ELR (cell line): Measurements from ENCODE around the gene NEU3.
A peak's percentile ranks its signal among the peaks of the same experiment; 100 is the strongest.
"Not testable (repeated sequence)": the region's sequence is repeated elsewhere in the genome, so short reads cannot be mapped to it uniquely, and the experiment has no call there.

Experiments
- DNase-seq: peaks from one replicate; pipeline ENCODE4 v3.0.0-alpha.2; 2015; ENCODE audit warnings: low read depth

The NEU3 gene, protein sequence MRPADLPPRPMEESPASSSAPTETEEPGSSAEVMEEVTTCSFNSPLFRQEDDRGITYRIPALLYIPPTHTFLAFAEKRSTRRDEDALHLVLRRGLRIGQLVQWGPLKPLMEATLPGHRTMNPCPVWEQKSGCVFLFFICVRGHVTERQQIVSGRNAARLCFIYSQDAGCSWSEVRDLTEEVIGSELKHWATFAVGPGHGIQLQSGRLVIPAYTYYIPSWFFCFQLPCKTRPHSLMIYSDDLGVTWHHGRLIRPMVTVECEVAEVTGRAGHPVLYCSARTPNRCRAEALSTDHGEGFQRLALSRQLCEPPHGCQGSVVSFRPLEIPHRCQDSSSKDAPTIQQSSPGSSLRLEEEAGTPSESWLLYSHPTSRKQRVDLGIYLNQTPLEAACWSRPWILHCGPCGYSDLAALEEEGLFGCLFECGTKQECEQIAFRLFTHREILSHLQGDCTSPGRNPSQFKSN

DNA sequence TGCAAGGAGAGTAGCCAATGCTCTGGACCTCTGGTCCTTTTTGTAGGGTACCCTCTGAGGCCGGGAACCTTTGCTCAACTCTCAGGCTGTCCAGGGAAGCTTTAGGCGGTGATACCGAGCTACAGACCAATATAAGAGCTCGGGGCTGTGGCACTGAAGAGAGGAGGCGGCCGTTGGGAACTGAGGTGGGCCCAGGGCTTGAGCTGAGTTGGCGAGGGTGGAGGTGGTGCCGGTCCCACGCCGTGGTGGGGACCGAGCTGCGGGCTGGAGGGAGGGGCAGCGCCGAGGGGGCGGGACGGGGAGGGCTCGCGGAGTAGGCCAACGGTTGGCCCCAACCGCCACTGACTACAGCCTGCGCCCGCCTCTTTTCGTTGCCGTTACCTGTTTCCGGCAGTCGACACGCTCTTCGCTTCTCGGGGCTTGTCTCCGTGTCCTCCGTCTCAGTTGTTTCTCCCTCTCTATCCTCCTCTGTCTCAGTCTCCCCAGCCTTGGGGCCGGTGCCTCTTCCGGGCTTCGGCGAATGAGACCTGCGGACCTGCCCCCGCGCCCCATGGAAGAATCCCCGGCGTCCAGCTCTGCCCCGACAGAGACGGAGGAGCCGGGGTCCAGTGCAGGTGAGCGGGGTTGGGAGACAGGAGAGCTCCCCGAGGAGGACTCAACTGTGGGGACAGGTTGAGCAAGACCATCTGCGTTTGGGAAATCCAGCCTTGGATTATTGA lies at the start of gene NEU3:
TSS of gene NEU3 (plus strand) at position 393 of the 719 bp plus-strand sequence. CDS start at position 521, 128 bp downstream.
- DNase-seq: peak; percentile 87

DNA sequence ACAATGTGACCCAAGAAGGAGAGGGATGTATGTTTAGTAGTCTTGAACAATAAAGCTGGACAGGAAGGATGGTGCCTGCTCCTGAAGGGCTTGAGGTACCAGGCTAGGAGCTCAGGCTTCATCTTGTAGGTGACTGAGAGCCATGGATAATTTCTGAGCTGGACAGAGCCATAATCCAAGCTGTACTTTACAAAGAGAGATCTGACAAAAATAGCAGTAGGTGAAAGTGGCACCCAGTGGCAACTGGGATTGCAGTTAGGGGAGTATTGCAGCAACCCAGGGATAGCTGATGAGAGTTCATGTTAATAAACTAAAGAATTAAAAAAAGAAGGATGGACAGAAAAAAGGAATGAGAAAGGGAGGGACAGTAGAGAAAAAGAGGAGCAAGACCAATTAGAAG lies 47.2 kb upstream of the NEU3 start:
- DNase-seq: no peak

DNA sequence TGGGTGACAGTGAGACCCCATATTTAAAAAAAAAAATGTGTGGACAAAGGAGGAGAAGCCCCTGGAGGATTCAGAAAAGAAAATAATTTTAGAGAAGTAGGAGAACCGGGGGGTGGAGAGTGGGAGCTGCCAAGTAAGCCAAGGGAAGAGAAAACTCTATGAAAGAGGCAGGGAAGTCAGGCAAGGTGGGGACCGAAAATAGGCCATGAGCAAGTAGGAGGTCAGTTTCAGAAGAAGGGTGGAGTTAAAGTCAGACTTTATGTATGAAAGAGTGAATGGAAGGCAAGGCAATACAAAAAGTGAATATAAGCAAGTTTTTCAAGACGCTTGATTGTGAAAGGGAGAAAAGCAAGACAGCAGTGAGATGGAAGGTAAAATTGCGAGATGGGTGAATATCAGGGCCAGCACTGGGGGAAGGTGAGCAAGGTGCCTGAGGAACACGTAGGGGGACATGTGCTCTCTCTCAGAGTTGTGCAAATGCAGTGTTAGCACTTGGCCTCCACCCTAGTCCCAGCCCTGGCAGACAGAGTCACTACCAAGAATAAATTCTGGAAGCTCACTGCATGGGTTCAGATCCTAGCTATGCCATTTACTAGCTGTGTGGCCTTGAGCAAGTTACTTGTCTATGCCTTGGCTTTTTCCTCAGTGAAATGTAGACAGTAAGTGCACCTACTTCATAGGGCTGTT lies 46.5 kb upstream of the NEU3 start:
- no peak for DNase-seq

DNA sequence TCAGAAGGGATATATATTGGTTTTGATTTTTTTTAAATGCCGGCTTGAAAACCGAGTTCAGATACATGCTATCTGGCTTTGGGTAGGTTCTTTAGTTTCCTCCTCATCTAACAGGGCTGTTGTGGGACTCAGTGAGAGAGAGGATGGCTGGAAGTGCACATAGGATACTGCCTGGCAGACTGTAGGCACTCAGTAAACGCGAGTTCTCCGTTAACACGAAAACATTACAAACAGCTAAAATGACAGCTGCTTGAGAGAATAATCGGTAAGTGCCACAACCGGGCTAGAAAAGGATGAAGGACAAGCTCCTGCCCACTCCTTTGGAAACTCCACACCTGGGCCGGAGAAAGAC lies 40.2 kb upstream of the NEU3 start:
- DNase-seq: peak; percentile 47

DNA sequence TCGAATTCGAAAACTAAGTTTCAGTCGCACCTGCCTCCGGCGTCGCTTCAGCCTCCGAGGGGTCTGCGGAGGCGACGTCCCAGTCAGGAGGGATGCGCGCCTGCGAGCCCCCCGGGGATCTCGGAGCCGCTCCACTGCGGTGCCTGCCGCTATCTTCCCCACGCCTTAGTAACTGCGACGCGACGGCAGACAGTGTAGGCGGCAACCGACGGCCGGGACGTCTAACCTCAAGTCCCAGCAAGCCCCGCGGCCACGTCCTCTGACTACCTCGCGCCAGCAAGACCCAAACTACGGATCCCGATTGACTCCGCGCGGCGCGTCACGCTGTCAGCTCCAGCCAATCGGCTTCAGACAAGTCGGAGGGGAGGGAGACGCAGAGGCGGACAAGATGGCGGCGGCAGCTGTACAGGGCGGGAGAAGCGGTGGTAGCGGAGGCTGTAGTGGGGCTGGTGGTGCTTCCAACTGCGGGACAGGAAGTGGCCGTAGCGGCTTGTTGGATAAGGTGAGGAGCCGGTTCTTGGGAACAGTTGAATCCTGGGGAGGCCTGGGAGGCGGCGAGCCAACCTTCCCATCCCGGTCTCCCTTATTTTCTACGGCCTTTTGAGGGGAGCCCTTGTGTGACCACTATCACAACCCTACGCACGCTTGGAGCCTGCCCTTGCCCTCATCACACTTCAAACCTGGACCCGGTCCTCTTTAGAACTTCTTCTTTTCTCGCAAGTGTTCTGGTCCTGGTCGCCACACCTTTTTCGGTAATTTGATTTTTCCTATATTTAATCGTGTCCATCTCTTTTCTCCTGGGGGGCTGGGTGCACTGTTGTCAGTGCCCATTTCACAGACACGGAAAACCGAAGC lies 39.6 kb upstream of the NEU3 start, which contains the start of the genes SPCS2 and XRRA1:
TSS of gene SPCS2 (plus strand) at position 369 of the 855 bp plus-strand sequence. CDS start at position 389, 20 bp downstream.
TSS of gene XRRA1 (minus strand) at position 194 of the 855 bp plus-strand sequence. CDS start 8,213 bp downstream, outside the sequence.
- peak; percentile 99 for DNase-seq

DNA sequence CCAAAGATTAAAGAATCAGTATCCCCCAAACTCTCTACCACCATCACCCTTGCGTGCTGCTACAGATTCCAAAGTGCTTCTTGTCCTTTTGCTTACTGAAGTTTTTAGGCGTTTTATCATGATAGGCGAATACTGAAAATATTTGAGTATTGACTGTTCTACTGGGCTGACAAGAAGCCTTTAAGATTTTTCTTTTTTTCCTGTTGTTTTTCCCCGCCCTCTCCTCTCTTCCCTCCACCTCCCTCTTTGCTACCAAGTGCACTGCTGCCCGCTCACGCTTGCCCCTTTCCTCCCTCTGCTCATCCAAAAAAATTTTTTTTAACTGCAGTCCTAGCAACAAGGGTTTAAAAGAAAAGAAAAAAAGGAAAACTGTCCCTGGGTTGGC lies 39.0 kb upstream of the NEU3 start:
- peak; percentile 41 for DNase-seq

DNA sequence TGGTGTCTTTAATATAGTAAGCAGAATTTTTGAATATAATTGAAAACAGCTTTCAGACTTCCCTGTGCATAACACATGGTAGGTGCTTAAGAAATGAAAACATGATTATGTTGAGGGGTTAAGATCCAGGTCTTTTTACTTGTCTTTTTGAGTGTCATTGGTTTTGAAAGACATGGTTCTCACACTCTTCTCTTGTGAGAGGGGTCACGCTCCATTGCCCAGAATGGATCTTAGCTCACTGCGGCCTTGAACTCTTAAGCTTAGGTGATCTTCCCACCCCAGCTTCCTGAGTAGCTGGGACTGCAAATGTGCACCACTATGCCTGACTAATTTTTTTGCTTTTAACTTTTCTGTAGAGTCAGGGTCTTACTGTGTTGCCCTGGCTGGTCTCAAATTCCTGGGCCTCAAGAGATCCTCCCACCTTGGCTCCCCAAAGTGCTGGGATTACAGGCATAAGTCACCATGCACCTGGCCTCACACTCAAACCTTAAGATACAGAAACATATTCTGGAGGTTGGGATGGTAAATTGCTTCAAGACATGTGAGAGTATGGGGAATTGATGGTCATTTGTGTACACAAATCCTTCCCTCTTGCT lies 38.3 kb upstream of the NEU3 start:
- no peak for DNase-seq

DNA sequence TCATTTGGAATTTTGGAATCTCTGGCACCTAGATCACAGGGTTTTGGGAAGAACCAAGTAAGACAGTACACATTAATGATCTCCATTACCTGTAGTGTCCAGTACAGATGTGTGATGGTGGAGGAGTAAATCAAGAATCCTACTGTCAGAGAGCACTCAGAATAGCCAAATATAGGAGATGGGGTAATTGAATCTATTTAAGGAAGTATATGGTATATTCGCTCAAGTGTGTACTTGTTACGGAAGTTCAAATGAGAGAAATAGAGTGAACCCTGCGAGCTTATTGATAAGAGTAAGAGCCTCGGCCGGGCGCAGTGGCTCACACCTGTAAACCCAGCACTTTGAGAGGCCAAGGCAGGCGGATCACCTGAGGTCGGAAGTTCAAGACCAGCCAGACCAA lies 37.5 kb upstream of the NEU3 start:
- DNase-seq: no peak

DNA sequence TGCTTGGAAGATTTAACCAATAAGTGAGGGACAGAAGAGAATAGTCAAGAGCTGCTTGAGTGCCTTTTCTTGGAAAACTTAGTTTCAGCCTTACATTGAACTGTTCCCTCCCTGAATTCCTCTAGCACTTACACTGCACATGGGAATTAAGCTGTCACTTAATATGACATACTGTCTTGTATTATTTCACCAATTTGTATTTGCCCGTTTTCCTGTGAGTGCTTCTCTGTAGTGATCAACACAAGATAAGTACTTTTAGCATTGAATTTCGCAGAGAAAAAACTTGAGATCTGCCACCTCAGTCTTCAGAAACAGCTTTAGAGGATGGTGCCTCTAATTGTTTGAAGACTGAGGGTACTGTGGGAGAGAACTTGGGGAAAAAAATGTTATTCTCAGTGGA lies 36.0 kb upstream of the NEU3 start:
- no peak for DNase-seq

DNA sequence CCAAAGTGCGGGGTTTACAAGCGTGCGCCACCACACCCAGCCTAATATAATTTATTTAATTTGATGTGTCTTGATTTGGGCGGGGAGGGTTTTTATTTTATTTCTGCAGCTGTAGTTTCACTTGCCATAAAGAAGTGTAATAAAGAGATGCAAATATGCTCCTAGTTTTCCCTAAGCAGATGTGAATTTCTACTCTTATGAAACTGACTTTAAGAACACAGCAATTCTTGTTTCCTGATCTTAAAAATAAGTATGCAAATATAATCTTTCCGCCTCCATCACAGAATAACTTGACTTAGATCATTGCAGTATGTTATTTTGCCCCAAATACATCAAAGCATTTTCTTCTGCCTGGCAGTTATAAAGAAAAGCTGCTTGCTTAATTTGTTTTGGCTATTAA lies 35.3 kb upstream of the NEU3 start:
- no peak for DNase-seq

DNA sequence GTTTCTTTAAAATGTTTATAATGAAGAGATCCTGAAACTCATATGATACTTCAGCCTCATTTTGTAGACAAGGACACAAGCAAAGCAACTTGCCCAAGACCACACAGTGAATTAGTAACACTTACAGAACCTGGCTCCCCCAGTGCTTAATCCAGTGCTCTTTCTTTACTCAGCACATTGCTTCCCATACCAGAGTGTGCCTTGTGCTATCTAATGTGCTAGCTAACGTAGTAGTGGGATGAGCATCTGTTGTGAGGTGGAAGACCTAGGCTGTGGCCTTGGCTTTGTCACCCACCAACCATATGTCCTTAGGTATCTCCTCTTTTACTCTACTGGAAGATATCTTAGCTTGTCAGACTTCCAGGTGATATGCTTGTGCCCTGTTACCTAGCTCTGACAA lies 34.5 kb upstream of the NEU3 start:
- no peak for DNase-seq

DNA sequence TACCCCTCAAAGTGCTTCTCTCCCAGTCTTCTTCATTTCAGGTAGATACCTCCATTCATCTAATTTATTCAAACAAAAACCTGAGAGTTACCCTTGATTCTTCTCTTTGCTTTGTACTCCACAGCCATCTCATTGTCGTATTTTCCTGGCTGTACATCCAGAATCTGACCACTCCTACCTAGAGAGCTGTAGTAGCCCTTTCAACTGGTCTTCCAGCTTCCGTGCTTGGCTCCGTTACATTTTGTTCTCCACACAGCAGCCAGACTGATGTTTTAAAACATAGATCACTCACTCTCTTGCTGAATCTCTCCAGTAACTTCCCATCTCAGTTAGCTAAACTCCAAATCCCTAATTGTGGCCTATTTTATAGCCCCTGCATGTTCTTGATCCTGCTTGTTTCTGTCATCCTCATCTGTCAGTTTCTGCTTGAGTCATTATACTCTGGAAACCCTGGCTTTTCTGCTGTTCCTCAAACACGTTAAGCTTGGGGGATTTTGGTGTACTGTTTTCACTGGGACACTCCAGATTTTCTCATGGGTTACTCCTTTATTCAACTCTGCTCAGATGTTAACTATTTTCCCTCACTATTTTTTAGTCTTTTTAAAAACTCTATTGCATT lies 32.2 kb upstream of the NEU3 start:
- DNase-seq: no peak

DNA sequence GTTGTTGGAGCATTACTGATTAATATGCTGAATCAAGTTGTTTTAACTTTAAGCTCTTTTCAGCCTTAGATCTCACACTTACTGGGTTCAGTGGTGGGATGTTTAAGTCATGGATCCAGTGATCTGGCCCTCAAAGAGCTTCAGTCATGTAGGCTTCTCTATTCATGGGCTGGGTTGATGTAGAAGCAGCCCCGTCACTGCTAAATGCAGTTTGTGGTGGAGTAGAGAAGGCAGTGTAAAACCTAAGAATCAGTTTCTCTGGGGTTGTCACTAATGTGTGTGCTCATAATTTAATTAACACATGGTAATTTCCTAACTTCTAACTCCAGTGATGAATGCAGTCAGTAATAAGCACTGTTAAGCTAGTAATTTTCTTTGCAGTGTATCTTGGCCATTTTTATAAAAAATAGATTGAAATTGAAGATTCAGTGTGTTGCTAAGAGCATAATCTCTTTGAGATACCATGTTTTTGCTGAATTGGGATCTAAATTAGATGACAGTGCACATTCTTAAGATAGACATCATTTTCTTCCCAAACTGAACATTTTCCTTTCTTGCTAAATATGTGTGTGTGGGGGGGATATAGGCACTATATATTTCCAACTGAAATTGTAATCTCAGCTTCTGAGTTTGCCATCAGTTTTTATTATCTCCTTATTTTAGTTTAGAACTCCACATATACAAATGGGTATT lies 30.6 kb upstream of the NEU3 start:
- no peak for DNase-seq

DNA sequence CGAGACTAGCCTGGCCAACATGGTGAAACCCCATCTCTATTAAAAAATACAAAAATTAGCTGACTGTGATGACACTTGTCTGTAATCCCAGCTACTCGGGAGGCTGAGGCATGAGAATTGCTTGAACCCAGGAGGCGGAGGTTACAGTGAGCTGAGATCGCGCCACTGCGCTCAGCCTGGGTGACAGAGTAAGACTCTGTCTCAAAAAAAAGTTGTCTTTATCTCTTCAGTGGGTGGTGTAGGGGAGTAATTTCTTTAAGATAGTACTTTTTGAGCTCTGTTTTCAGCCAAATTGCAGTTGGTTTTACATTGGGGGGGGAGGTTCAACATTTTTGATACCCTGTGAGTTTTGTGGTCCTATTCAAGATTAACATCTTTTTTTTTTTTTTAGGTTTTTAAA lies 28.6 kb upstream of the NEU3 start:
- DNase-seq: not testable (repeated sequence)

DNA sequence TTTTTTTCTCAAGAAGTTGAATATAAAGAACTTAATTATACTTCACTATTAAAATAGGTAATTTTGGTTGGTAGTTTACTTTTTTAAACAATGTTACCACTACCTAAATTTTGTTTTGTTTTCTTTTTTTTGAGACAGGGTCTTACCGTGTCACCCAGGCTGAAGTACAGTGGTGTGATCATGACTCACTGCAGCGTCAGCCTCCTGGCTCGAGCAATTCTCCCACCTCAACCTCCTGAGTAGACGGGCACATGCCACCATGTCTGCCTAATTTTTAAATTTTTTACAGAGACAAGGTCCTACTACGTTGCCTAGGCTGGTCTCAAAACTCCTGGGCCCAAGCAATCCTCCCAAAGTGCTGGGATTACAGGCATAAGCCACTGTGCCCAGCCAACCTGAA lies 22.1 kb upstream of the NEU3 start:
- peak; percentile 70 for DNase-seq

DNA sequence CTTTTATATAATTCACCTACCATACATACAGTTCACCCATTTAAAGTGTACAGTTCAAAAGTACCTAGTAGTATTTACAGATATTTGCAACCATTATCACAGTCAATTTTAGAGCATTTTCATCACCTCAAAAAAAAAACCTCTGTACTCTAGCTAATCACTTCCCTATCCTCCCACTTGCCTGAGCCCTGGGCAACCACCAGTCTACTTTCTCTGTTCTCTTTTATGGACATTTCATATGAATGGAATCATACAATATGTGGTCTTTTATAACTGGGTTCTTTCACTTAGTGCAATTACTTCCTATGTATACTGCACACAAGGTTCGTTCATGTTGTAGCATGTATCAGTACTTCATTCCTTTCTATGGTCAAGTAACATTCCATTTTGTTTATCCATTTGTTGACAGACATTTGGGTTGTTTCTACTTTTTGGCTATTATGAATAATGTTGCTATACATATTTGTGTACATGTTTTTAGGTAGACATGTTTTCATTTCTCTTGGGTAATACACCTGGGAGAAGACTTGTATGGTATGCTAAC lies 17.8 kb upstream of the NEU3 start:
- DNase-seq: no peak

DNA sequence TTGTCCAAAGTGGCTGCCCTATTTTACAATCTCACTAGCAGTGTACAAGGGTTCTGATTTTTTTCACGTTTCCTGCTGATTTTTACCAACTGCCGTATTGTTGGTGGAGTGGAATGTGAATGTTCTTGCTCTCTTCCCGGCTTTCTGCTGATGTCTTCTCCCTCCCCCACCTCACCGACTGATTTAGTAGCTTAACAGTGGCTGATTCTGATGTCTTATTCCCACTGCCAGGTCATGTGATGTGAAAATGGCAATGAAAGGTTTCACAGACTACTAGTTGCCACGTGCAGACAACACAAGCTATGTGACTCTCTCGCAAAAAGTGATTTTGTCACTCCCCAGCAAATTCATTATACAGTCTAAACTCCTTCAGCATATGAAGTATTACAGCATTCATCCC lies 17.3 kb upstream of the NEU3 start:
- no peak for DNase-seq

DNA sequence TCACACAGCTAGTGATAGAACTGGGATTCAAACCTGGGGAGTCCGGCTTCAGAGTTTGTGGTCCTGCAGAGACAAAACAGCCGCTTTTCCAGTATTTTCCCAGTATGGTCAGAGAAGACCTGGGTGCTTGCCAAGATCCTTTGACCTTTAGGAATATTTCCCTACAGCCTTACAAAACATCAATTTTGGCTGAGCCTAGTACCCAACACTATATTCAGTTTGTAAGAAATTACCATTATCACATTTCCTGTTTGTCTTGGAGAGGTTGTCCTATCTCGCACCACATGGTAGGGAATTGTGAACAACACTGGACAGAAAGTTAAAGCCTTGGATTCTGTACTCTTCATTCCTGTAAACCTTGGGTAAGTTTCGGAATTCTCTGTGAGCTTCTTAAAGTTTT lies 10.7 kb upstream of the NEU3 start:
- no peak for DNase-seq

DNA sequence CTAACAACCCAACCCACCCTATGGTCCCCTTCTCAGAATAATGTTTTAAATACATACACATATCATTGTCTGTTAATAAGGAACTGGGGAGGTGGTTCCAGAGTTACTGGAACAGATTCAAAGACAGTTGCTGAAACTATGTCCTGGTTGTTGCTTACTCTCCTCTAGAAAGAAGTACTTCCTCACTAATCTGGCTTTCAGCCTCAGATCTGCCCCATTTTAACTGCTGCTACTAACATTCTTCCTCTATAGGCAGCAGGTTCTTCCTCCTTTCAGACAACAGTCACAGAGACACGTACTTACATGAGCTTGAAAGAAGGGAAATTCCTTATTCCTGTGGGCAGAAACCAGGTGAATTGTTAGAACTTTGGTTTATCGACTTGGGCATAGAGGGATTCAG lies 8.1 kb upstream of the NEU3 start:
- DNase-seq: no peak

DNA sequence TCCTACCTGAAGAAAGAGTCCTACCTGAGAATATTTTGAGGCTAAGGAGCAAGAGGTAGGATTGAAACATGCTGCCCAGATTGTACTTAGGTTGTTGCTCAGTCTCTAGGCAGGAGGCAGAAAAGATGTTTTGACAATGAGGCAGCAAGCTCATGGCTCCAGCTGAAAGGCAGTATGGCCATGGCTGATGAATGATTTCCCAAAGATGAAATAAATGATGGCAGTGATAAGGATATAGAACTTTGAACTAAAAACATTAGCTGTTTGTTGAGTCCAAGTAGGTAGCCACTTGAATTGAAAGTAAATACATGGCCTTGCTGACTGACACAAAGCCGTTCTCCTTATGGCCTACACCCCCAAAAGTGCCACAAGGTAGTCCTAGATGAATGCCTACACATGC lies 6.8 kb upstream of the NEU3 start:
- no peak for DNase-seq
